GM12801 (cell line): ENCODE results near the gene GJD3.

Experiments
- CTCF ChIP-seq: IDR thresholded peaks from one replicate; pipeline ENCODE4 v1.5.1; 2011; ENCODE audit warnings: control low read depth; ENCODE audit not compliant: insufficient read length; ENCODE audit errors: extremely low read depth

Gene GJD3

DNA sequence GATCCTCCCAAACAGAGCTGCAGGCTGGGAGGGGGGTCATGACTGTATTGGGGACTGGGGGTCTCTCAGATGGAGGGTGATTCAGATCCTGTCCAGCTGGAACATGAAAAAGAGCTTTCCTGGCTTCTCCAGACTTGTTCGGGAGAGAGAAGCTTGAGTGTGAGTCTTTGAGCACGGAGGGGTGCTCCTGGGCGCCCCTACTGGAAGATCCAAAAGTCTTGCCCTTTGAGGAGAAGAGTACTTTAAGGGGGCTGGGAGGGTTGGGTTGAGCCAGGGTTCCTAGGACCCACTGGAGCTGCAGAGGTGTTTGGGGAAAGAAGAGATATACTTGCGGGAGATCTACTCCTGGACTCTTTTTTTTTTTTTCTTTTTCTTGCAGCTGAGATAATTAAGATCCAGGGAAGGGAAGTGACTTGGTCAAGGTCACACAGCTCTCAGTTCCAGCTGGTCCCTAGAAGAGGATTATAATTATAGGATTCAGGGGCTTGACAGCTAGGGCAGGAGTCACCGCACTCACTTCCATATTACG, 47.1 kb downstream of the GJD3 start:
- TF ChIP-seq CTCF: no peak

DNA sequence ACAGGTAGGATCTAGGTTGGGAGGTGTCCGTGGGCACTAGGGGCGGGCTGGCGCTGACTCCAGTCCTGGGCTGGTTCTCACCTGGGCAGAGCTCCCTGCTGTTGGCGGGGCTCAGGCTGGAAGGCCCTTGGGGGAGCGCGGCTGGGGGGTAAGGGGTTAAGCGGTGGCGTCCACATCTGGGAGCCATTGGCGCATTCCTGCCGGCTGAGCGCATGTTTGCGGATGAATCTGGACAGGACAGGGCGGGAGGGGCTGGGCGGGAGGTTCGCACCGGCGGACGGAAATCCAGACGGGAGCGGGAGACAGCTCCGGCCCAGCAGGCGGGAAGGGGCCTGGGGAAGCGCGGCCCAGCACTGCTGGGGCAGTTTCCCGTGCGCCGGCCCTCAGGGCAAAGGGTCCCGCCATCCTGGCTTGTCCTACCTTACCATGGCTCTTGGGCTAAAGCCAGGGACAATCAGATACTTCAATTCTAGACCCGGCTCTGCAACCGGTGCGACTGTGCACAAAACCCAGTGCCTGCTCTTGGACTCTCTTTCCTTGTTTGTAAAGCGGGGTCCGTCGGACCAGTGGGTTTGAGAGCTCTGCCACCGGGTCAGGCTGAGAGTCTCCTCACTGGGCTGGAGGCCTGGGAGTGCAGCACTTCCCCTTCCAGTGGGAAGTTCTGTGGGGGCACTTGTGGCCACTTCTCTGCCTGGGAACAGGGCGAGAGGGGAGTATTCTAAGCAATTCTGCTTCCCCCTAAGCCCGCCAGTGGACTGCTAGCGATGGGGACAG, 47.8 kb downstream of the GJD3 start:
- no peak for TF ChIP-seq CTCF

DNA sequence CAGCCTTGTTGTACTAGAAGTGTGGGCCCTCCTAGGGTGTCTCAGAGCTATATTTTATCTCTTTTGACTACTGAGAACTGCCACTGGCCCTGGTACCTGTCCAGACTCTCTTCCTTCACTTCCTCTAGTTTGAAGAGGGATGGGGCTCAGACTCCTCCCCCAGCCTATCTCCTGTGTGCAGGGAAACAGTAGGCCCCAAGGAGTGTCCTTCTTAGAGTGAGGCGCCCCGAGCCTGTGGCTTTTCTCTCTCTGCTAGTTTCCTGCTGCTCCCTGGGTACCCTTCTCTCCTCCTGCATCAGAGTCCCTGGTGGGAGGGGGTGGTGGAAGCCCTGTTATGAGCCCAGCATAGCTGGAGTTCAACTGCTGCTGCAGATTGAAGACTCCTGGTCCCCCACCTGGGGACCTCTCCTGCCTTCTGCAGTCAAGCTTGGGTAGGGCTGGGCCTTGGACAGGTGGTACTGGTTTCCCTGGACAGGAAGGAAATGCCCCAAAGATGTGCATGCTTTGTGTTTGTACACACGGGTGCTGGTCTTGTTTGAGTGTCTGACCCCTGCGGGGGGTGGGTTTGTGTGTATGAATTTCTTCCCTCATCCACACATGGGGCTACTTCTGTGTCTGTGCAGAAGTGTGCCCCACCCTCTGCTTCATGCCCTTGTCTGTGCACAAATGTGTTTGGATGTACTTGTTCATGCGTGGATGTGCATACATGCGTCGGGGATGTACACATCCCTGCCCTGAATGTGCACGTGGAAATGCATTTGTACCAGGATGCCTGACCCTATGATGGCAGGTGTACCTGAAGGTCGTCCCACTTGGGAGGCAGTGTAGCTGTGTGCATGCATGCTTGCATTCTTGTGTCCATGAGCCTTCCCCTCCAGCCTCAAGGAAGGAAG, 48.6 kb downstream of the GJD3 start:
- no peak for TF ChIP-seq CTCF

DNA sequence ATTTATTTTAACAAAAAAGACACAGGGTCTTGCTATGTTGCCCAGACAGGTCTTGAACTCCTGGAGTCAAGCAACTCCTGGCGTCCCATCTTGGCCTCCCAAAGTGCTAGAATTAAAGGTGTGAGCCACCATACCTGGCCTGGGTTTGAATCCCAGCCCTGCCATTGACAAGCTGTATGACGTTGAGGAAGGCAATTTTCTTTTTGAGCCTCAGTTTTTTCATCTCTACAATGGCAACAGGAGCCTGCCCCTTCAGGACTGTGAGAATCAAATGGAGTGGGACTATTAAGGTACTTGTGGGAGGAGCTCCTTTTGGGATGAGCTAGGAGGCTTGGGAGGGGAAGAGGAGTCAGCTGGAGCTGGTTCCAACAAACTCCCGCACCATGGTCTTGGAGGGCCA, 49.3 kb downstream of the GJD3 start:
- TF ChIP-seq CTCF: no peak

- no peak for TF ChIP-seq CTCF
These were observed 50.0 kb downstream of the GJD3 start for GRCh38 chr17:40314584-40314956.

DNA sequence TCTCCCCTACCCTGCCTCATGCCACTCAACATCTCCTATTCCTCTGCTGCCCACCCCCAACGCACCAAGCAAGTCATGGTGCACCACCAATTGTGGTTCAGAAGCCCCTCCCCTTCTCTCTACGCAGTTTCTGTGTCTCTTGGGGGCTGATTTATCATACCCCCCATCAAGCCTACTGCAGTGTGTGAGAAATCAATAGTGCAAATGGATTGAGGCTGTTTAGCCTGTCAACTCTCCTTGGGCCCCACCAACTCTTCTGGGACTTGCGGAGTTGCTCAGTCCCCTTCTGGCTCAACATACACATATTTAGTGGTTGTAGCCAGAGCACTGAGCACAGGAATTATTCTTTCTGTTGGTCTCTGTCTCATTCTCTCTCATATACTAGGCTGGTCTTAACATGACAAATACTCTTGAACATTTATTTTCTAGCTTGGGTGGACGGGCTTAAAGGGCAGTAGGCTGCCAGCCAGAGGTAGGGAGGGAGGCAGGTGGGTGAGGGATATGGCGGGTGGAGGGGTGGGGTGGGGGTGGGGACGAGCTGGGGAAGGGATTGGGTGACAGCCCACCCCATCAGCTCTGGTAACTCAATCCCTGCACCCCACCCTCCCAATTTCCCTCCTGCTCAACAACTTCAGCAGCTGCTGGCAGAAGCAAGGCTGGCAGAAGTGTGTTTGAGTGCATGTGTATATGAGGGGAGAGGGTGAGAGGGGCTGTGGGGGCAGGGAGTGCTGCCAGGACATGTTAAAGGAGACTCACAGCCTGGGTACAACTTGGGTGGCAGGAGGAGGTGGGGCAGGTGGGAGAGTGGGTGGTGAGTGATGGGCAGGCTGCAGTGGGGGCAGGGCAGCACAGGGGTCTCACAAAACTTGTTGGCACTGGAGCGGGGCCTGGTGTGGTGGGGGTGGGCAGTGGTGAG, 50.6 kb downstream of the GJD3 start:
- TF ChIP-seq CTCF: no peak
